CD4-positive, alpha-beta T cell treated with Interleukin-17A for 4 hours (primary cell): ENCODE results near the gene PPARG.
"Not testable (repeated sequence)": the region's sequence is repeated elsewhere in the genome, so short reads cannot be mapped to it uniquely, and the experiment has no call there.

Source experiments
- DNase-seq: peaks from one replicate; pipeline ENCODE4 v3.0.0-alpha.2; 2020; ENCODE audit warnings: mixed read lengths

PPARG gene

DNA sequence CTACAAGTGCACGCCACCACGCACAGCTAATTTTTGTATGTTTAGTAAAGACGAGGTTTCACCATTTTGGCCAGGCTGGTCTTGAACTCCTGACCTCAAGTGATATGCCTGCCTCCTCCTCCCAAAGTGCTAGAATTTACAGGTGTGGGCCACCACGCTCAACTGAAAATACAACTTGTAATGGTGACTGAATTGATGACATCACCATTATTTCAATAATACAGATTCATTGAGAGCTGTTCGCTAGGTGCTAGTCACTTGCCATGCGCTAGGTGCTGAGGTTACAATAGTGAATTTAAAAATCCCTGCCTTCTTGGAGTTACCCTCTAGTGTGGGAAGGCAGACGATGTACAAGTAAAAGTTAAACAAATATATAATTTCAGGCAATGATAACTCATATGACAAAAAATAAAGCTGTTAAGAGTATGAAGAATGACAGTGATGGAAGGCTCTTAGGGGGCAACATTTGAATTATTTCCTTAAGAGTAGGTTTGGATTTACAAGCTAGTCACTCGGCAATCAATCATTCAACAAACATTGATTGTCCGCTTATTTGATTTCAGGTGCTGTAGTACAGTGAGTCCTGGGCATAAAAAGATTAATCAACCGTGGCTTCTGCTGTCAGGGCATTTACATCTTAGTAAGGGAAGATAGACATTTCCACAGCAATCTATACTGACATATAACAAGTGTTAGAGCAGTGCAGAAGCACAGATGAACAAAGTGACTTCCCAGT is 9.1 kb upstream of the PPARG start:
- no peak for DNase-seq

DNA sequence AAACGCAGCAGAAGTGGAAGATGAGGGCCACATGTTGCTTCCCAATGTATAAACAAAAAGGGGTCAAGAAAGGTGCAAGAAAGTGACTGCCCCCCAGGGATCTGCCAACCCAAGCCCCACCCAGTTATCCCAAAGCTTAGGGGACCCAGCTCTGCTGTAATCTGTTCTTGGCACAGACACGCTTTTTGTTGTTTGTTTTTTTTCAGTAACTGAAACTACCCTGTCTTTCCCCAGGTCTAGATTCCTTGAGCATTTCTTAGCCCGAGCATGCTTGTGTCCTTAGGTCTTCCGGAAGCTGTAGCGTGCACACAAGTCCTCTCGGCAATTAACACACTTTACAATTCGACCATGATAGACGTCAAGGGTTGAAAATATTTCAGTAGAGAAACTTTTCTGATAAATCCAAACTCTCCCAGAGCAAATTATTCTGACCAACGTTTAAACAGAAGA is 8.5 kb upstream of the PPARG start:
- DNase-seq, result no peak

GRCh38 chr3:12284591-12284990 is 4.3 kb upstream of the PPARG start:
- no peak for DNase-seq

DNA sequence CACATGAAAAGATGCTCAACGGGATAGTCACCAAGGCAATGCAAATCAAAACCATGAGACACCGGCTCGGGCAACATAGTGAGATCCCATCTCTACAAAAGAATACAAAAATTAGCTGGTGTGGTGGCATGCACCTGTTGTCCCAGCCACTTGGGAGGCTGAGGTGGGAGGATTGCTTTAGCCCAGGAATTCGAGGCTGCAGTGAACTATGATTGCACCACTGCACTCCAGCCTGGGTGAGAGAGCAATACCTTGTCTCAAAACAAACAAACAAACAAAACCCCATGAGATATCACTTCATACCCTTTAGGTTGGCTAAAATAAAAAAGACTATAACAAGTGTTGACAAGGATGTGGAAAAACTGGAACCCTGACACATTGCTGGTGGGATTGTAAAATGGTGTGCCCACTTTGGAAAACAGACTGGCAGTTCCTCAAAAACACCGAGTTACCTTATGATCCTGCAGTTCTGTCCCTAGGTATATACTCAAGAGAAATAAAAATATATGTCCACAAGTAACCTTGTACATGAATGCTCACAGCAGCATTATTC is 3.8 kb upstream of the PPARG start:
- DNase-seq, result no peak

DNA sequence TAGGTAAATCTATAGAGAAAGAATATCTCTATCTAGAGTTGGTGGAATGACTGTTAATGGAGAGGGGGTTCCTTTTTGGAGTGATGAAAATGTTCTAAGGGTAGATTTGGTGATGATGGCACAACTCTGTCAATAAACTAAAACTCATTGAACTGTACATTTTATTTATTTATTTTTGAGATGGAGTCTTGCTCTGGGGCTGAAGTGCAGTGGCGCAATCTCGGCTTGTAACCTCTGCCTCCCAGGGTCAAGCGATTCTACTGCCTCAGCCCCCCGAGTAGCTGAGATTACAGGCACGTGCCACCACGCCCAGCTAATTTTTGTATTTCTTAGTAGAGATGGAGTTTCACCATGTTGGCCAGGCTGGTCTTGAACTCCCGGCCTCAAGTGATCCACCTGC is 3.1 kb upstream of the PPARG start:
- not testable (repeated sequence) for DNase-seq

- DNase-seq, result no peak
These were observed 2.4 kb upstream of the PPARG start for GRCh38 chr3:12286504-12286903.

DNA sequence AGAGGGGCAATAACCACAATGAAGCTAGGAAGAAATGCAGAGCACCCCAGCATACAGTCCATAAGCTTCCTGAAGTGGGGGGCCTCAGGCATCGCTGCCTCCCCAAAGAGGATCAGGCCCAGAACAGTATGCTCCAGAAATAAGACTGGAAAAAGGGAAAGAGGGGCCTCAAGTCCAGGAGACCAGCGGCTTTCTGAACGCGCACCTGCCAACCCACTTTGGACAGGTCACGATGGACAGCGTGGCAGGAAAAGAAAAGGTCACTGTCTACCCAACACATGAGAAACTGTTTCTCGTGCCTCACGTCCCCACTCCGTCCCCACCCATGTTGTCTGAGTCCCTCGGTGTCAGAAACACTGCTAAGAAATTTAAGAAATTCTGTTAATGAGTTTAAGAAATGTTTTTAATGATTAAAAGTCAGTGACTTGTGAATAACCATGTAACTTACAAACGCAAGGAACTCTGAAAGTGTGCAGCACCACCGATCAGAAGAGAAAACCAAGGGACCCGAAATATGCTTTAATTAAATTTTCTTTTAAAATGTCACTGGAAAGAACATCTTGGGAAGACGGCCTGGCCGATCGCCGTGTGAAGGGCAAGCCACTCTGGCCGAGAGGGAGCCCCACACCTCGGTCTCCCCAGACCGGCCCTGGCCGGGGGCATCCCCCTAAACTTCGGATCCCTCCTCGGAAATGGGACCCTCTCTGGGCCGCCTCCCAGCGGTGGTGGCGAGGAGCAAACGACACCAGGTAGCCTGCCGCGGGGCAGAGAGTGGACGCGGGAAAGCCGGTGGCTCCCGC is 1.7 kb upstream of the PPARG start:
- DNase-seq, result no peak

GRCh38 chr3:12287727-12288181 is 1.1 kb upstream of the PPARG start:
- no peak for DNase-seq

DNA sequence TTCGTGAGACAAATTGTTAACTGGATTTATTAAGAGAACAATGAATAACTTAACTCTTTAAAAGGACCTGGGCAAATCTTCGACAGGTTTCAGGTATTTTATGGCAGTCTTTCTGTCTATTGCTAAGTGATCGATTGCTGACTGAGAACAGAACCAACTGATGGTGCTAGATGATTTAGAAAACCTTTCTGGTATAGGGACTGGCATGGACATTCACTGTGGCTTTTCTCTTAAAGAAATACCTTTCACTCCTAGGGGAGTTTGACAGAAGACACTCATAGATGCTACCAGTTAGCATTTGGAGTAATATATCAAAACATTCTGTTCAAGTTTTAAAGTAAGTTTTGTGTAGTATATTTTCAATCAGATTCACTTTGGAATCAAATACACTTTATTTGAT is 654 bp downstream of the PPARG start:
- no peak for DNase-seq

GRCh38 chr3:12292770-12293169 is 3.9 kb downstream of the PPARG start:
- no peak for DNase-seq

- DNase-seq, result no peak
These were observed 6.2 kb downstream of the PPARG start for GRCh38 chr3:12294885-12295580.

- DNase-seq, result no peak
These were observed 7.6 kb downstream of the PPARG start for GRCh38 chr3:12296511-12296910.

GRCh38 chr3:12299026-12299425 is 10.2 kb downstream of the PPARG start:
- DNase-seq, result no peak

GRCh38 chr3:12300137-12300536 is 11.3 kb downstream of the PPARG start:
- DNase-seq, result no peak

GRCh38 chr3:12301031-12301430 is 12.2 kb downstream of the PPARG start:
- DNase-seq, result no peak

- no peak for DNase-seq
These were observed 12.6 kb downstream of the PPARG start for GRCh38 chr3:12301513-12301912.

DNA sequence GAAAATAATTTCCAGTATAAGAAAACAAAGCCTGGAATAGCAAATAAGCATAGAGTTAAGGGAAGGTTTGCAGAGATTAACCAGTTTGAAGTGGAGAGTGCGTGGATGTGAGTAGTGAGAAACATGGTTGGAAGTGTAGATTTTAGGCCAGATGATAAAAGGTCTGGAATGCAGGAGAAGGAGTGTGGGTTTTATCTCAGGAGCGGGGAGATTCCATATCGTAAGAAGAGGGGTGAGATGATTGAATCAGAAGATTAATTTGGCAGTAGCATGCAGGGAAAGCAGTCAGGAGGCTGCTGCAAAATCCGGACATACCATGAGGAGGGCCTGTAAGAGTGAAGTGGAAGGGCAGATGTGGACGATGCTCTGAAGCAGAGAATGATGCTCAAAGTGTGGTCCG is 13.7 kb downstream of the PPARG start:
- no peak for DNase-seq

GRCh38 chr3:12303534-12303933 is 14.7 kb downstream of the PPARG start:
- DNase-seq, result no peak

- DNase-seq, result no peak
These were observed 15.1 kb downstream of the PPARG start for GRCh38 chr3:12303993-12304392.

GRCh38 chr3:12307136-12307535 is 18.3 kb downstream of the PPARG start:
- DNase-seq, result no peak

GRCh38 chr3:12308517-12308916 is 19.6 kb downstream of the PPARG start:
- DNase-seq, result no peak

DNA sequence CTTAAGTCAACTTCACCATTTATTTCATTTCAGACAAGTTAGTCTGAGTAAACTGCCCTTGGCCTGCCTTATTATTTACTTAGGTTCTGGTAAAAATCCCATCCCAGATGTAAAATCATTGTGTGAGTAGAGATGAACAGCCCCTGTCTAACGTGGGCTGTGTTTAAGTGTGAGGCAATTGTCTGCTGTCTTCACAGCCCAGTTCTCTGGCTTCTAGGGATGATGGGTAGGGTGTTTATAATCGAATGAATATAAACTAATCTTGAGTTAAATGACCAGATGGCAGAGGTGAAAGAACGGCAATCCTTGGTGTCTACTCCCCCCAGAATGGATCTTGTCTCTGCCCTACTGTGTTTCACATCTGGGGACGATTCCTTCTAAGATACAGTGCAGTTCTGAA is 20.8 kb downstream of the PPARG start:
- no peak for DNase-seq

DNA sequence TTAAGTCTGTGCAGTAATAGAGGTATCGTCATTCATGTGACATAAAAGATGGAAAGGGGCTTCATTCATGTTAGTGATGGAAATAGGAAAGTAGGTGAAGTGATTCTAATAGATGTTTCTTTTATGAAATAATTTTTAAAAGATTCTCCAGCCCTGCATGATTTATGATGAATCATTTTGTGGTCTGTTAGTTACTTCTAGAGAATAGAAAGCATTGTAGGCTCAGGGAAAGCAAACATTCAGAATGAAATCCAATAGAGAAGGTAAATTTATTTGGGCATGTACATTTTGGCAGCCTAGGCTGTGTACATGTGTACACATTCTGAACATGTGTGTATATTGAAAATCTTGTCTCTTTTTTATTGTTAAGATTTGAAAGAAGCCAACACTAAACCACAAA is 23.1 kb downstream of the PPARG start:
- no peak for DNase-seq
